GM19468 (cell line): ENCODE results near the gene PALS1.
"Not testable (repeated sequence)": the region's sequence is repeated elsewhere in the genome, so short reads cannot be mapped to it uniquely, and the experiment has no call there.

ENCODE experiments used
- ATAC-seq: cut with Tn5 transposase; IDR thresholded peaks from one replicate; pipeline ENCODE4 v1.9.1; 2021; ENCODE audit warnings: mild to moderate bottlenecking, moderate library complexity, moderate number of reproducible peaks; ENCODE audit not compliant: unreplicated experiment; ENCODE audit errors: extremely low read depth

The PALS1 gene

DNA sequence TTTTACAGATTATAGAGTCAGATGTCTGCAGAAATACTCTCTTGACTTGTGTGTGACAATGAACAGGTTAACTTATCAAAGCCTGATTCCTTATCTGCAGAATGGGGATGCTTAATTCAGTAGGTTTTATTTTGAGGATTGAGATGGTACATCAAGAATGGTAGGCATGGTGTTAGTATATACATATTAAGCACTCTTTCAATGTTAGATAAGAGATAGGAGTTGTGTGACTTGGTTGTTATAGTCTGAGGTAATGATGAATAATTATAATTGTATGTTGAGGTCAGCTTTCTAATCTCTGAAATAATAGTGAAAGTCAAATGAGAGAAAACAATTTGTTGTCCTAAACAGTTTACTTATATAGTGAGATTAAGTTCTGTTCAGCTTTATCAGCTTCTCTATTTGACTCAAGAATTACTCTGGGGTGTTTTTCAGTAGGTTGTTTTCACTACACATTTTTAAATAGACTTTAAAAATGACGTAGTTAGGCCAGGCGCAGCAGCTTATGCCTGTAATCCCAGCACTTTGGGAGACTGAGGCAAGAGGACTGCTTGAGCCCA is 11.9 kb downstream of the PALS1 start:
- no peak for ATAC-seq

DNA sequence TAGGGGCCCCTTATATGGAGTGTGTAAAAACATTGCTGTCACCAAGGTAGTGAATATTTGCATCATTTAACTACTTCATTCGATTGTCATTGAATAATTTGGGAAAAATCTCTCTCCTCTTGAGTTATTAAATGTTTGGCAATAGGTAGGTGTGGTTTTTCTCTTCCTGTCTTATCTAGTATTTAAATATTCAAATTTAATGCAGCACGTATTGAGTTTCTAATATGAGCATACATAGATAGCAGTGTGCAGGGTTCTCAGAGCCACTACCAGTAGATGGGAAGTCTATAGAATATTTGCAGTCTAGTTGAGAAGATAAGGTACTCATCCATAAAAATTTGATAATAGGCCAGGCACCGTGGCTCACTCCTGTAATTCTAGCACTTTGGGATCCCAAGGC is 16.7 kb downstream of the PALS1 start:
- no peak for ATAC-seq

DNA sequence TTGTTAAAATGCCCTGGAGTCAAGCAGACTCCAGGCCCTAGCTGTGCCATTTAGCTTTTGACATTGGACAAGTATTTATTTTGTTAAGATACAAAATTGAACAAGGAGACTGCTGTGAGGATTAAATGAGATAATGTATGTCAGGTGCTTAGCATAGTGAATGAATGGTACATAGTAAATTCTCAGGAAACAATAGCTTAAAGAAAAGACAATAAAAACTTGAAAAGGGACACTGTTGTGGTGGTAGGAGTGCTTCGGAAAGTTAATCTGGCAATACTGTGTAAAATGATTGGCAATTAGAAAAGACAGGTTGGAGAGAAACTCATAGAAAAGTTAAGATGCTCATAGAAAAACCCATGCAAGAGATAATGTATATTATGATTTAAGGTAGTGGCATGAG is 19.7 kb downstream of the PALS1 start:
- no peak for ATAC-seq

DNA sequence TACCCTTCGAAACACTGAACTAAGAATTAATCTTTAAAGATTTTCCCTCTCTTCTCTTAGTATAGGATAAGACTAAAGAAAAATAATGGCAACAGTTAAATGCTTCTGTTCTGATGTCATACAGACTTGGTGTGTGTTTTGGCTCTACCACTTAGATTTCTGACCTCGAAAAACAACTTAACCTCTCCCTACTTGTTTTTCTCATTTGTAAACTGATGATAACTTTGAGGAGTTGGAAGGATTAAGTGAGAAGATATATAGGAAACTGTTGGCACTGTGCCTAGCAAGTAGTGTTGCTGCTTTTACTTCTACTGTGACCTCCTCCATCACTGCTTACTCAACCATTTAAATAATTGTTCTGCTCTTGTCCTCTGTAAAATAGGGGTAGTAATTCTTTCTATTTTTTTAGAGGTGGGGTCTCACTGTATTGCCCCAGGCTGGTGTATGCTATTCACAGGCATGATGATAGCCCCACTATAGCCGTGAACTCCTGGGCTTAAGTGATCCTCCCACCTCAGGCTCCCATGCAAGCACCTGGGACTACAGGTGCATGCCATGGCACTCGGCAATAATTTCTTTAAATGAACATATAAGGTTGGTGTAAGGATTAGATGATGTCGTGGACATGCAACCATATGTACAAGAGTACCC is 22.4 kb downstream of the PALS1 start:
- no peak for ATAC-seq

DNA sequence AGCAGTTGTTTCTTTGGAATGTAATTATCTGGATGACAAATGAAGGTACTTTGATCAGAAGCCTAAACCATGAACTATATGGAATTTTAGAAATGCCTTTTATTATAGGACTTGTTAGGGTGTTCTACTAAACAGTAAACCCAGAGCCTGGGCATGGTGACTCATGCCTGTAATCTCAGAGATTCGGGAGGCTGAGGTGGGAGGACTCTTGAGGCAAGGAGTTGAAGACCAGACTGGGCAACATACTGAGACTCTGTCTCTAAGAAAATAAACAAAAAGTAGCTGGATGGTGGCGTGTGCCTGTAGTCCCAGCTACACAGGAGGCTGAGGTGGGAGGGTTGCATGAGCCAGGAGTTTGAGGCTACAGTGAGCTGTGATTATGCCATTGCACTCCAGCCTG is 23.9 kb downstream of the PALS1 start:
- ATAC-seq, result no peak

DNA sequence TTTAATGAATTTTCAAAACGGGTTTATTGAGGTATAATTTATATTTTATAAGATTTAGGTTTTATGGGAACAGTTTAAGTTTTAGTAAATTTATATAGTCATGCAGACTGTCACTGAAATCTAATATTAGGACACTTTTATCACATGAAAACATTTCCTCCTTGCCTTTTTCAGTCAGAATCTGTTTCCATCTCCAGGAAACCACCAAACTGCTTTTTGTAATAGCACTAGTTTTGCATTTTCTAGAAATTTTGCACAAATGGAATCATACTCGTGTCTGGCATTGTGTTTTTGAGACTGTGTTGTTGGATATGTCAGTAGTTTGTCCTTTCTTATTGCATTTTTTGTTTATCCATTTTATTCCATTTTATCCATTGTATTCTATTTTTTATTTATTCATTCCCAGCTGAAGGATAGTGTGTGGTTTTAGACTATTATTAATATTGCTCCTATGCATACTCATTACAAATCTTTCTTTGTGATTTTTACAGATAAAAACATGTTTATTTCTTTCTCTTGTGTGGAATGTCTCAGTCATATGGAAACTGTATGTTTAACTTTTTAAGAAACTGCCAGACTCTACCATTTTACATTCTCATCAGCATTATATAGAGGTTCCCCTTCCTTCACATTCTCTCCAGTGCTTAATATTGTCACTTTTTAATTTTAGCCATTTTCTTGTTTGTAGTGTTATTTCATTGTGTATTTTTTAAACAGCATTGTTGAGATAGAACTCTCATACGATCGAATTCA is 26.5 kb downstream of the PALS1 start:
- no peak for ATAC-seq

DNA sequence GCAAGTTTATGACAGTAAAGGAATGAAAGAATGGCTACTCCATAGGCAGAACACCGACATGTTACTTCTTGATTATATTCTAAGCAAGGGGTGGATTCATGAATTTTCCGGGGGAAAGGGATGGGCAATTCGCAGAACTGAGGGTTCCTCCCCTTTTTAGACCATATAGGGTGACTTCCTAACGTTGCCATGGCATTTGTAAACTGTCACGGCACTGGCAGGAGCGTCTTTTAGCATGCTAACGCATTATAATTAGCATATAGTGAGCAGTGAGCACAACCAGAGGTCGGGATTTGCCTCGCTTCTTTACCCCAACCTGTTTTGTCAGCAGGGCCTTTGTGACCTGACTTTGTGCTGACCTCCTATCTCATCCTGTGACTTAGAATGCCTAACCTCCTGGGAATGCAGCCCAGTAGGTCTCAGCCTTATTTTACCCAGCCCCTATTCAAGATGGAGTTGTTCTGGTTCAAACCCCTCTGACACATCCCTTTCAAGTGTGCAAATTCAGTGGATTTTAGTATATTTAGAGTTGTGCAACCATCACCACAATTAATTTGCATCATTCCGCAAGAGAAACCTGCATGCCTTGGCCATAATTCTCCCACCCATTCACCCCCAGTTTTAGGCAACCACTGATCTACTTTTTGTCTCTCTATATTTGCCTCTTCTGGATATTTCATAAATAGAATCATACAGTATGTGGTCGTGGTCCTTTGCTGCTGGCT is 27.4 kb downstream of the PALS1 start:
- no peak for ATAC-seq

DNA sequence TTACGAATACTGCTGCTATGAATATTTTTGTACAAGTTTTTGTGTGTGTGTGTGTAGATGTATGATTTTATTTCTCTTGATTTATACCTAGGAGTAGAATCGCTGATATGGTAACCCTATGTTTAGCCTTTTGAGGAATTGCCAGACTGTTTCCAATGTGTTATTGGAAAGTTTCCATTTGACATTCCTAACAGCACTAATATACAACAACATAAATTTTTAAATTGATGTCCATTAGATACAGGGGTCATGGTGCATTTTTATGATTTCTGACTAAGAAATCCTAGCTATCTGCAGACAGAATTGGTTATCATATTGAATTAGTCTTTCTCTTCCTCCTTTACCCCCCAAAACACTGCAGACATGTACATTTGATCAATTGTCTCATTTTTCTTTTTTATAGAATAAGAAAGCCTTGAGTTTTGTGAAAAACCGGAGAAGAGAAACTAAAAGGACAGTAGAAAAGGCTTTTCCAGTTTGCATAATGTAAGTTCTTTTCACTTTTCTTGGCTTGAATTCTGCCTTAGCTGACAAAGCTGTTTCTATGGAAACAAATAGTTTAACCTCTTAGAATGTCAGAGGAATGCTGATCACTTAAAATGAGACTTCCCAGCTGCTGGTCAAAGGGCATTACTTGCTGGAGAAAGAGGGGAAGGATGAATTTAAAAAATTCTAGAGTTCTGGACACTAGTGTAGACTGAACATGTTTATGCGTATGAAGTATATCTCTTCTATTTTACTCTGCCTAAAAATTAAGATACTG is 28.2 kb downstream of the PALS1 start:
- no peak for ATAC-seq

DNA sequence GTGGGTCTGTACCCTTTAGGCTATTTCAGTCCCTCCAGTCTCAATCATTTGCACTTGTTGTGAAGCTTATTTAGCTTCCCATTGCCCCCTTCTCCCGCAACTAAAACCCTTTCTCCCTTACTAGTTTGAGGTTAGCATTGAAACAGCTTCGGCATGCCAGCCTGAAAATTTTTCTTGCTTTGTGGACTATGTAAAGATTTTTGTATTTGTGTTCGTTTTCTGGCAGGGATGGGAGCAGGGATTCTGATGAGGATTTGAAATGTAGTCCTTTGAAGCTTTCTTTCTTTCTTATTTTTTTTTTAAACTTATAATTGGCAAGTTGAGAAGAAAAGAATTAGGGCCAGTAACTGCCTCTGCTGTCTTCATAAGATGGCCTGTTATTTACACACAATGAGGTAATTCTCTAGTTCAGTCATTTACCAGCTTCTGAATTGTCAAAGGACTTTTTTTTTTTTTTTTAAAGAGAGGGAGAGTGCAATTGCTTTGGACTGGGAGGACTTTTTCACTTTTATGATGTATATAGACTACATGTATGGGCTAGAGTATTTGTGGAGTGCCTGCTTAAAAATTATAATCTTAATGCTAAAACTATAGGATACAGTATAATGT is 29.0 kb downstream of the PALS1 start:
- no peak for ATAC-seq

DNA sequence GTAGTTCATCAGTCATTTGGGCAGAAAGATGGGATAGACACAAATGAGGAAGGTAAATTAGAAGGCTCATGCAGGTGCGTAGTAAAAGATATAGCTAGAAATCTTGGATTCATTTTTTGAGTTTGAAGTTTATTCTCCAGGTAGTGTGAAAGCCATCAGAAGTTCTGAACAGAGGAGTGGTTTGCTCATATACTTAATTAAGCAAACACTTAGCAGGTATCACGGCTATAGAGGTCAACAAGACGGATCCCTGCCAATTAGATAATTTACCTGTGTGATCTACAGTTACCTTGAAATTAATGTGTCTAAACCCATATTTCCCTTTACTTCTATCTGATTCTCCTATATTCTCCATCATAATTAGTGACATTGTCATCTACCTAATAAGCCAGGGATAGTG is 29.7 kb downstream of the PALS1 start:
- no peak for ATAC-seq

DNA sequence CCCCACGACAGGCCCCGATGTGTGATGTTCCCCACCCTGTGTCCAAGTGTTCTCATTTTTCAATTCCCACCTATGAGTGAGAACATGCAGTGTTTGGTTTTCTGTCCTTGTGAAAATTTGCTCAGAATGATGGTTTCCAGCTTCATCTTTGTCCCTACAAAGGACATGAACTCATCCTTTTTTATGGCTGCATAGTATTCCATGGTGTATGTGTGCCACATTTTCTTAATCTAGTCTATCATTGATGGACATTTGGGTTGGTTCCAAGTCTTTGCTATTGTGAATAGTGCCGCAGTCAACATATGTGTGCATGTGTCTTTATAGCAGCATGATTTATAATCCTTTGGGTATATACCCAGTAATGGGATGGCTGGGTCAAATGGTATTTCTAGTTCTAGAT is 32.0 kb downstream of the PALS1 start:
- not testable (repeated sequence) for ATAC-seq

DNA sequence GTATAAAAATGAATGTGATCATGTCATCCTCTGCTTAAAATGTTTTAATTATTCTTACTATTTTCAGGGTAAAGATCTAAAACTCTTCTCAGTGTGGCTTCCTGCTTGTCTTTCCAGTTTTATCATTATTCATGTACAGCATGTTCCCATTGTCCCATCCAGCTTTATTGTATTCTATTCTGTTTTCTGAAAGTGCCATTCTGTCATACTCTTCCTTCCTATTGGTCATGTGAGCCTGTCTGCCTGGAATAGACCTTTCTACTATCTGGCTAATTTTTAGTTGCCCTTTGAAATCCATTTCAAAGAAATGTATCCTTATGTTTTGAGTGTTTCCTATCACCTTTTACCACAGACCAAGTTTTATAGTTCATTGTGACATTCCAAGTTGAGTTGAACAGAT is 34.9 kb downstream of the PALS1 start:
- ATAC-seq, result no peak

DNA sequence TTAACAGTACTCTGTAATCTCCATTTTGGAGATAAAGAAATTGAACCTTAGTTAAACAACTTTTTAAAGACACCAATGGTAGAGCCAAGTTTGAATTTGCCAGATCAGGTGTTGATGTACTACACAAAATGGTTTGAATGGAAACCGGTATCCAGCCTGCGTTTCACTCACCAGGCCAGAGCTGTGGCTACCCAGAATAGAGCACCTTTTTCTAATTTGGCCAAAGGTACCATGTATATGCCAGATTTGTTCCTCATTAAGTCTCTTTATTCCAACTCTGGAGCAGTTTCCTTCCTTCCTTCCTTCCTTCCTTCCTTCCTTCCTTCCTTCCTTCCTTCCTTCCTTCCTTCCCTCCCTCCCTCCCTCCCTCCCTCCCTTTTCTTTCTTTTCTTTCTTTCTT is 39.3 kb downstream of the PALS1 start:
- ATAC-seq, result no peak

DNA sequence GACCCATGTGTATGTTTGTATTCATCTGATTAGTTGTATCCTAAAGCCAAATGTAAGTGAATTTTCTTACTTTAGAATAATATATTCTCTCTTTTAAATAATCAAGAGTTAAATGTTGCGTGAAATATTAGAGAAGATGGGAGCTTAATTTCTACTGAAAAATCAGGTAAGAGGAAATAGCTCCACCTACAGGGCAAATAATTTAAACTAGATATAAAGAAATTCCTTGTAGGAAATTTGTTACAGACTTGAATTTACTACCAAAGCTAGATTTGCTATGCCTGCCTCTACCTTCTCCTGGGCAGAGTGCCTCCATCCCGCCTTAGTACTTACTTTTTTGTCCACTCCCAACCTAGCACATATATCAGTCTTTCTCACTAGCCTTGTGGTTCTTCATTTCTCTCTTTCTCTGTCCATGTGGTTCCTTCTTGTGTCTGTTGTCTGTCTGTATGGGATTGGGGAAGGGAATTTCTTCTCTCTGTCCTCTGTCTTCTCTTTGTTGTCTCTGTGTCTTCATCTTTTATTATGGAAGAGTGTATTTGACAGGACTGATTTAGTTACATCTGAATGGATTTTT is 44.7 kb downstream of the PALS1 start:
- no peak for ATAC-seq
